GM21360 (cell line): ENCODE measurements around the gene SMURF2.
"Not testable (repeated sequence)": the region's sequence is repeated elsewhere in the genome, so short reads cannot be mapped to it uniquely, and the experiment has no call there.

Experiments used
- ATAC-seq: cut with Tn5 transposase; IDR thresholded peaks from one replicate; pipeline ENCODE4 v1.9.1; 2021; ENCODE audit warnings: mild to moderate bottlenecking, moderate library complexity; ENCODE audit not compliant: unreplicated experiment

Gene SMURF2

DNA sequence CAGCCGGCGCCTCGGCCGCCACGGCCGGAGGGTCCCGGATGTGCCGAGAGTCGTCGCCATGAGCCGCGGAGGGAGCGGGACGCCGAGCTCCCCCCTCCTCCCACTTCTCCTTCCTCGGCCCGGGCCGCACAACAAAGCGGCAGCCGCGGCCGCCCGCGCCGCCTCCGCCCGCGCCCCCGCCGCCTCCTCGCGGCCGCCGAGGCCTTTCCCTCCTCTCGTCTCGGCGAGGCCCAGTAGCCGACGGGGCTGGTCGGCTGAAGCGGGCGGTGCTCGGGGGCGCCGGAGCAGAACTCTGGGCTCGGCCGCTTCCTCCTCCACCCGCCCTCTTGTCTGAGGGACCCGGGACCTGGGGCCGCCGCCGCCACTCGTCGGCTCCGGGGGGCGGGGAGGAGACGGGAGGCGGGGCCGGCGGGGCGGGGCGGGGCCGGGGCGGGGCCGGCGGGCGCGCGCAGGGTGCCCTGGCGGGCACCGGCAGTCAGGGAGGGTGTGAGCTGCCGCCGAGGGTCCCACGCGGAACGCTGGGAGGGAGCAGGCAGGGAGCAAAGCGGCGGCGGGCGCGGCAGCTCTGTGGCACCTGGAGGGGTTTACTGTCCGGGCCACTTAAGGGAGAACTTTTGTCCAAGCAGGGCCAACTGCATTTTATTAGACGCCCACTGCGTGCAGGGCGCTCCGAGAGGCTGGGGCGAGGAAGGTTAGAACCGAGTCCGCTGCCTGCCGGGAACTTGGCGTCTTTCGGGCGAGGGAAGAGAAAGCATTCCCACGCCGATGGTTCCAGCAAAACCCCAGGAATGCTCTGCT lies at the start of gene SMURF2:
SMURF2 (minus strand) TSS at position 332 of the 798 bp plus-strand sequence. CDS start 427 bp downstream, outside the sequence.
- peak; percentile 86 for ATAC-seq

DNA sequence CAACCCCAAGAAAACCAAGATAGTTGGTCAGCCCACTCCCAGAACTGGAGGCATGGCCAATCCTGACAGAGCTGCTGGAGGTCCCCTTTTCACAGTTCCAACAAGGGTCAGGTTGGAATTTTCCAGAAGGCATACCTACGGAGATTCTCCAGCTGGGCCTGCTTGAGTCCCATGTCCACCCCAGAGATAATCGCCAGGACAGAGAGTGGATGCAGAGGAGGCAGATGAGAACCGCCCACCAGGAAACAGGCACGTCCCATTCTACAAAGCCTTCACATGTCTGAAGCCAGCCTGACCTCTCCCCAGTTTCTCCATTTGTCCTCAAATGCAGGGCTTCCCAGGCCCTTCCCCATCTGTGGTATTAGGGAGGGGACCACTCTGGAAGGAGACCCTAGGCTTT lies 47.4 kb upstream of the SMURF2 start:
- no peak for ATAC-seq

DNA sequence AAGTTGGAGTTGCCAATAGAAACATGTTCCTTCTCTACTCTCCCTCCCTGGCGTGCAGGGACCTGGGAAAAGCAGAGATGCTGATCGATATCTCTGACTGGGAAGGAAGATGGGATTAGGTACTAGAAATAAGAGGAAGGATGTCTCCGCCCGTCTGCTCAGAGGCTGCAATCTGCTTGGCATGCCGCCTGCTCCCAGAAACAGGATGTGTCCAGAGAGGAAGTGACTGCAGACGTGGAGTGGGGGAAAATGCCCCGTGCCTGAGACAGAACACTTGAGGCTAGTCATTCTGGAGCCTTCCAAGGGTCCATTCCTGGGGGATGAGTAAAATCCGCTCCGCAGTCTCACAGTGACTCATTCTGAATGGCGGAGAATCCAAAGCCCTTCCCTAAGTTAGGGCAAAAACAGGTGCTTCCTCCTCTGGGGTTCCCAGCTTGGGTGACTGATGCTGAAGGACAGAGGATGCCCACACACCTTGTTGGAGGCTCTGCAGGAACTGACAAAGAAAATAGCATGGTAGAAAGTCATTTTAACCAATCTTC lies 45.0 kb upstream of the SMURF2 start:
- no peak for ATAC-seq

DNA sequence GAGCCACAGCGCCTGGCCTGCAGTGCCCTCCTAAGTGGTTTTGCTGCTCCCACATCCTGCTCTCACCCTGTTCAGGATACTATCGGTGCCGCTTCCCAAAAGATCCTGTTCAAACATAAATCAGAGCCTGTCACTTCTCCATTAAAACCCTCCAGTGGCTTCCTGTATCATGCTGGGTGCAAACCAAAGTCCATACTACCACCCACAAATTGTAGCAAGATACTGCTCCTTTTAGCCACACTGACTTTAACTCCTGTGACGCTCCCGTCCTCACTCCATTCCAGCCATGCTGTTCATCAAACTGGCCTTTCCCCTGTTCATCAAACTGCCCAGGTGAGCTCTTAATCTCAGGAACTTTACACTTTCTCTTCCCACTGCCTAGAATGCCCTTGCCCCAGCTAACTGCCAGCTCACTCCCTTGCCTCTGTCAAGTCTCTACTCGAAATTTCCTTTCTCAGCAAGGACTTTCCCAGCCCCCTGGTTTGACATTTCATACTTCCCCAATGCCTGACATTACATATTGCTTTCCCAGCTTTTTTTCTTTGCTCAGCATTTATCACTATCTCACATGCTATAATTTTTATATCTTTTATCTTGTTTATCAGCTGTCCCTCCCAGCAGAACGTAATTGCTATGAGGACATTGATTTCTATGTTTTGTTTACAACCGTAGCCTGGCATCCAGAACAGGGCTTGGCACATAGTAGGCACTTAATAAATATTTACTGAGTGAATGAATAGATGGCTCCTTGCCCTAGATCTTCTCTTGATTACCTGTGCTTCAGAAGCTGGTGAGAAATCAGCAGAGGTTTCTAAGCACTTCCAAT lies 44.3 kb upstream of the SMURF2 start:
- no peak for ATAC-seq

DNA sequence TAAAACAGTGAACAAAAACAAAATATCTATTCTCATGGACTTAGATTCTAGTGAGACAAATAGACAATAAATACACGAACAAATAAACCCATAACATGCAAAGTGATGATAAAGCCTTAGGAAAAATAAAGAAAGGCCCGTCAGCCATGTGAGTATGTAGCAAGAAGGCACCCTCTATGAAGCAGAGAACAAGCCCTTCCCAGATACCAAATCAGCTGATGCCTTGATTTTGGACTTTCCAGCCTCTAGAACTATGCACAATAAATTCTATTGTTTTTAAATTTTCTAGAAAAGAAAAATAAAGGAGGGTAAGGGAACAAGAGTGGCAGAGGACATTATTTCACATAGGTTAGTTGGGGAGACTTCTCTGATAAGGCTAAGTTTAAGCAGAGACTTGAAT lies 40.7 kb upstream of the SMURF2 start:
- ATAC-seq, result no peak

DNA sequence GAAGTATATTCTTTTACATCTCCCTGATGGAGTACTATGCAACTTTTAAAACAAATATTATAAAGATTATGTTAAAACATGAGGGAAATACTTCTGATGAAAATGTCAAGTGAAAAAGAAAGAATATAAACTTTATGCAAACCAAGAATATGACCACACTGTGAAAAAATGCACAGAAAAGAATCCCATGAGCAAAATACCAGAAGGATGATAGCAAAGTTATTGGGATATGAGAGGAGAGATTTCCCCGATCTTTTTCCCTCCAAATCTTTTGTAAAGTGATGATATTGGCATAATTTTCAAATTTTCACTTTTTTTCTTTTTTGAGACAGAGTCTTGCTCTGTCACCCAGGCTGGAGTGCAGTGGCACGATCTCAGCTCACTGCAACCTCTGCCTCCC lies 36.6 kb upstream of the SMURF2 start:
- ATAC-seq, result no peak

DNA sequence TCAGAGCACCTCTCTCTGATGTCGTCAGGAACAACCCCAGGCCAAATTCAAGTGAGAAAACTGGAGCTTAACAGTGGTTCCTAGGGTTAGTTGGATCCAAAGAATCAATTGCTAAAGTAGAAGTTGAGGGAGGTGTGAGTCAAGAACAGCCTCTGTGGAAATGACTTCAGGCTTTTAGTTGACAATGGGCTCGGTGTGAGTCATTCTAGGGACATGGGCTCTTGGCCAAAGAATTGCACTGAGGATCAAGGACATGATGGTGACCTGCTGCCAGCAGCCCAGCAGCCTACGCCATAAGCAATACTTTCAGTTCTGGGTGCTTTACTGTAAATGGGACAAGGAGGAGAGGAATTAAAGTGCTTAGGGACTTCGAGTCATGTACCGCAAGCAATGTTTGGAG lies 32.1 kb upstream of the SMURF2 start:
- ATAC-seq, result no peak

DNA sequence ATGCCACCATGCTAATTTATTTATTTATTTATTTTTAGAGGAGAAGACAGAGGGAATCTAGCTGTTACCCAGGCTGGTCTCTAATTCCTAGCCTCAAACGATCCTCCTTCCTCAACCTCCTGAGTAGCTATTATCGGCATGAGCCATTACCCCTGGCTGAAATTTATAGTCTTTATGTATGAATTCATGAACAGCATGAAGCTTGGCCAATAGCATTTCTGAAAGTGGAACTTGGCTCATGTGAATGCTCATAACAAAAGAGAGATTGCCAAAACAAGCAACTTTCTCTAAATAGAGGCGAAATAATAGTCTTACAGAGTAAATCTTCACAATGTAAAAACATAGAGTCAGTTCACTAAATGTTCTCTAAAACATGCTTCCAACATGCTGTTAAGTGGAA lies 30.1 kb upstream of the SMURF2 start:
- no peak for ATAC-seq

DNA sequence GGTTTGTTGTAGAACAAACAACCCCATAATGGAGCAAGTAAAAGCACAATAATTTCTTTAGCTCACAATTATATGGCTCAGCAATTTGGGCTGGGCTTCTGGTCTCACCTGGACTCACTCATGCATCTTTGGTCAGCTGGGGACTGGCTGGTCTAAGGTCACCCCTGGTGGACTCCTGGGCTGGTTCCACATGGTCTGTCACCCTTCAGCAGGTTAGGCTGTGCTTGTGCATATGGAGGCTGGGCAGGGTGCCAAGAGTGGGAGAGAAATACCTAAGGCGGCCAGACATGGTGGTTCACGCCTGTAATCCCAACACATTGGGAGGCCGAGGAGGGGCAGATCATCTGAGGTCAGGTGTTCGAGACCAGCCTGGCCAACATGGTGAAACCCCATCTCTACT lies 27.0 kb upstream of the SMURF2 start:
- no peak for ATAC-seq

DNA sequence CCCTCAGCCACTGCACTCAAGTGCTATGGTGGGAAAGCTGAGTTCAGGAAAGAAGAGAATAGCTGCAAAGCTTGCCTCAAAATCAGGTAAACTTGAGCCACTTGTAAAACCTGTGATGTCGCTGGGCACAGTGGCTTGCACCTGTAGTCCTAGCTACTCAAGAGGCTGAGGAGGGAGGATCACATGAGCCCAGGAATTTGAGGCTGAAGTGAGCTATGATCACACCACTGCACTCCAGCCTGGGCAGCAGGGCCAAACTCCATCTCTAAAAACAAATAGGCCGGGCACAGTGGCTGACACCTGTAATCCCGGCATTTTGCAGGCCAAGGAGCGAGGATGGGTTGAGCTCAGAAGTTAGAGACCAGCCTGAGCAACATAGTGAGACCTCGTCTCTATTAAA lies 26.4 kb upstream of the SMURF2 start:
- no peak for ATAC-seq

DNA sequence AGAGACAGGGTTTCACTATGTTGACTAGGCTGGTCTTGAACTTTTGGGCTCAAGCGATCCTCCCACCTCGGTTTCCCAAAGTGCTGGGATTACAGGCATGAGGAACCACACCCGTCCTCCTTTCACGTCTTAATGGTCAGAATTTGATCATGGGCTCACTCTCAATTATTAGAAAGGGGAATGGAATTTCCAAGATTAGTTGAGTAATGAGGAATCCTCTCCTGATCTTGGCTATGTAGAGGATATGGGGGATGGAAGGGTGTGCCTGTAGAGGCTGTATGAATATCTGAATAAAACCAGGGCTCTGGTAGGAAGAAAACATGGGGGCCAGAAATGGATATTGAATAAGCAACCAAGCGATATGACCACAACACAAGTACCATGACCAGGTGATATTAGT lies 25.9 kb upstream of the SMURF2 start:
- no peak for ATAC-seq

DNA sequence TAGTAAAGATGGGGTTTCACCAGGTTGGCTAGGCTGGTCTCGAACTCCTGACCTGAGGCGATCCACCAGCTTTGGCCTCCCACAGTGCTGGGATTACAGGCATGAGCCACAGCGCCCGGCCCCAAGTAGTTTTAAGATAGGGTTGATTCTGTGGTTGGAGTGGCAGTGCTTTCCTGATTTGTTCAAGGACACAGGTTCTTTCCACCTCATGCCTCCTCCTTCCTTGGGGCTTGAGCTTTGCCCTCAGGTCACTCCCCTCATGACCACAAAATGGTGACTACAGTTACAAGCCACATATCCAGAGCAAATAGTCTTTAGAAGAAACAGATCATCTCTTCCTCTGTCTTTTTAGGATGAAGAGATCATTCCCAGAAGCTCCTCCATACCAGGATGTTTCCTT lies 25.3 kb upstream of the SMURF2 start:
- ATAC-seq, result no peak

DNA sequence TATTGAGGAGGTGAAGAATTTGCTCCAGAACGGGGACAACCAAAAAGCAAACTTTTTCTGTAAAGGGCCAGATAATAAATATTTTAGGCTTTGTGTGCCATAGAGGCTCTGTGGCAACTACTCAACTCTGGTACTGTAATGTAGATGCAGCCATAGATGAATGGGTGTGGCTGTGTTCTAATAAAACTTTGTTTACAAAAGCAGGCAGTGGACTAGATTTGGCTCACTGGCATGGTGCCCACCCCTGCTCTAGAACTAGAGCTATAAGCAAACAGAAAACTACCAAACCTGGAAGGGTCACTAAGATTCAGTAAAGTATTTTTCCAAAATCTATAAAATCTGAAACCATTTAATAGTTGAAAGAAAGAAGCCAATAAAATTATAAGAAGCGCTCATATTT lies 24.6 kb upstream of the SMURF2 start:
- no peak for ATAC-seq

DNA sequence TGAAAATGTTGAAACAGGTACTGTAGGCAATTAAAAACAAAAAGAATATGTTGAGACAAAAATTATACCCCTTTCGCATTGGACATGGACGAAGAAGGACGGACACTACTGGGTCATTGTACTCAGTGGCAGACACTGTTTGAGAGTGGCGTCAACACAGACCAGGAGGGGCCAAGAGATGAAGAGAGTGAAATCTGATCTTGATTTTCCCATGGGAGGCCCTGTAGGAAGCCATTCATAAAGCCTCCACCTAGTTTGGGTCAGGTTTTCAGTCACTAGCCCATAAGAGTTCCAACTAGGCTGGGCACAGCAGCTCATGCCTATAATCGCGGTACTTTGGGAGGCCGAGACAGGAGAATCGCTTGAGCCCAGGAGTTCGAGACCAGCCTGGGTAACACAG lies 23.6 kb upstream of the SMURF2 start:
- ATAC-seq, result no peak

DNA sequence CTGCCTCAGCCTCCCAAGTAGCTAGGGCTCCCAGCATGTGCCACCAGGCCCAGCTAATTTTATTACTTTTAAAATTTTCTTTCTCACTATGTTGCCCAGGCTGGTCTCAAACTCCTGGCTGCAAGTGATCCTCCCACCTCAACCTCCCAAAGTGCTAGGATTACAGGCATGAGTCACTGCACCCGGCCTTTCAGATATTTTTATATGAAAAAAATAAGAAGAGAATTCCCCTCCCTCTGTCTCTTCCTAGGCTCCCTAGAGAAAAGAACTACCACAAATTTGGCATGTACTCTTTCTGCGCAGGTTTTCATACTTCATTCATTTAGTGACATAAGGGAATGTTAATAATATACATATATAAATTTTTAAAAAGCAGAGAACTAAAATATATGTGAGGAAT lies 21.7 kb upstream of the SMURF2 start:
- no peak for ATAC-seq

DNA sequence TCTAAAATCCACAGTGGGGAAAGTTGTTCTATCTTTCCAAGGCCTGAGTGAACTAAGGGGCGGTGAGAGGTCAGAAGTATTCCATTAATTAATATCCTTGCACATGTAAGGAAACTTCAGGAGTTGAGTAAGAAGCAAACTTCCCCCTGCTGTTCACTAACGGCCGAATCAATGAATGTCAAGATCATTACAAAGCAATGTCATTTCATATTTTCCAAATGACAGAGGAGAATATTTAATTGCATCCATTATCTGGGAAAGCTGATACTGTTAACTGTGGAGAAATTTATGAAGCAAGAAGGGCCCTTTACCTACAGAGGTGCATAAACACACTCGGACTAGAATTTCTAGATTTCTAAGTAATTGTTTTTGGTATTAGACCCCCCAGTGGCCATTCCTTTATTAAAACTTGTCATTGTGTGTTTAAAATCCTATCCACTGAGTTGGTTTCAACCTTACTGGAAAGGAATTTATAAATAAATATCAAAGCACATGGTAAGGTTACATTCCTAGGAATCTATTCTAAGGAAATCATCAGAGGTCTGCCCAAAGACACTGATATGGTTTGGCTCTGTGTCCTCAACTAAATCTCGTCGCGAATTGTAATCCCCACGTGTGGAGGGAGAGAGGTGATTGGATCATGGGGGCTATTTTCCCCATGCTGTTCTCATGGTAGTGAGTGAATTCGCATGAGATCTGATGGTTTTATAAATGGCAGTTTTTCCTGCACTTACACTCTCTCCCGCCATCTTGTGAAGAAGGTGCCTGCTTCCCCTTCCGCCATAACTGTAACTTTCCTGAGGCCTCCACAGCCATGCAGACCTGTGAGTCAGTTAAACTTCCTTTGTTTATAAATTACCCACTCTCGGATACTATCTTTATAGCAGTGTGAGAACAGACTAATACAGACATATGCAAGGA lies 20.4 kb upstream of the SMURF2 start:
- ATAC-seq, result no peak

DNA sequence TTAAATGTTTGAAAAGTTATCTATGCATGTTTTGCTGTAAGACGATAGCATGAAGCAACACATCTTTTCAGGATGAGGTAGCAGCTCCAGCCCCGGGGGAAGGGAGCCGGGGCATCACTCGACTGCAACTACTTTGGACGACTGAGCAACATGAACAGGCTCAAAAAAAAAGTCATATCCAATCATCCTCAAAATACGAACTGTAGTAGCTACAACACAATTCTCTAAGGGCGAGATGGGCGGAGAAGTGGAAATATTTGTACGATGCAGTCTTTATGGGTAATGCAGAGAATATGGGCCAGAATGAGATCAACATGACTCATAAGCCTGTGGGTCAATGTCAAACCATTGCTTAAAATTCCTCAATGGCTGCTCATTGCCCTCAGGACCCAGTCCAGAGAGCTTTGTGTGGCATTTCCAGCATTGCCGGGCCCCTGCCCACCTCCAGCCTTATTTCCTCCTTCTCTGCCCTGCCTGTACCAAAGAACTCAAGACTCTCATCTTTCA lies 17.7 kb upstream of the SMURF2 start:
- ATAC-seq, result no peak

DNA sequence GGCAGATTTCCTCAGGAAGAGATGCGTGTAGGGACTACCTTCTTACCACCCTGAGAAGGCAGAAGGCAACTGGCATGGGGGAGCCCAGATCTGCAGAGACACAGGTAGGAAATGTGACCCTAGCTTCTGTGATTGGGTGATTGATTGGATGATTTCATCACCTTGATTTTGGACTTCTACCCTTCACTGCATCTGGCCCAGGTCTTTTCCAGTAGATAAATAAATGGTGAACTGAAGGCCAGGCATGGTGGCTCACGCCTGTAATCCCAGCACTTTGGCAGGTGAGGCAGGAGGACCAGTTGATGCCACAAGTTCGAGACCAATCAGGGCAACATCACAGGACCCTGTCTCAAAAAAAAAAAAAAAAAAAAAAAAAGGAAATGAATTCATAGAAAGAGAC lies 14.7 kb upstream of the SMURF2 start:
- no peak for ATAC-seq

DNA sequence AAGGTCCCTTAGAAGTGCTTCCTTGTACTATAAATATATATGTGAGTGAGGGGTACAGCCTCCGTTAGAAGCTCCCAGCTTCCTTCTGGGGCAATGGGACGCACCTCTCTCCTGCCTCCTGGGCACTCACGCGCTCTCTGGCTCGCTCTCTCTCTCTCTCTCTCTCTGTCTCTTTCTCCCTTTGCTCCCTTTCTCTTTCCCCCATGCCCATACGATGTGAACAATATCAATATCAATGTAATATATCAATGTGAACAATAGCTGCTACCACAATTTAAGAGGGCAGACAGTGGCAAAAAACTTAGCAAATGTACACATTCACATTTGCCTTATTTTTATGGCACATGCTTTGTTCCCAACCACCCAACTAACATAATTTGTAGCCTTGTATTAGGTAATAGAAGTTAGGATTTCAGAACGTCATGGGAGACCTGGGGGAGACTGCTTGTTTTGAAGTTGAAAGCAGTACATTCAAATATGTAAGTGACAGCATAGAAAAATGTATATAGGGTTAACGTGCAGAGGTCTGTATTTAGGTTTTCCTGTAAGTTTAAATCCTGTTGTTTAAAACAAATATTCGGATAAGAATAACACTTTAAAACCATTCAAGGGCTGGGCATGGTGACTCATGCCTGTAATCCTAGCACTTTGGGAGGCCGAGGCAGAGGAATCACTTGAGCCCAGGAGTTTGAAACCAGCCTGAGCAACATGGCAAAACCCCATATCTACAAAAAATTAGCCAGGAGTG lies 8.9 kb upstream of the SMURF2 start:
- ATAC-seq, result not testable (repeated sequence)
